HG03460 (cell line): ENCODE data around the gene SLC8A1.

ENCODE experiments used
- ATAC-seq: cut with Tn5 transposase; IDR thresholded peaks from one replicate; pipeline ENCODE4 v1.9.1; 2021; ENCODE audit not compliant: unreplicated experiment

The SLC8A1 gene

DNA sequence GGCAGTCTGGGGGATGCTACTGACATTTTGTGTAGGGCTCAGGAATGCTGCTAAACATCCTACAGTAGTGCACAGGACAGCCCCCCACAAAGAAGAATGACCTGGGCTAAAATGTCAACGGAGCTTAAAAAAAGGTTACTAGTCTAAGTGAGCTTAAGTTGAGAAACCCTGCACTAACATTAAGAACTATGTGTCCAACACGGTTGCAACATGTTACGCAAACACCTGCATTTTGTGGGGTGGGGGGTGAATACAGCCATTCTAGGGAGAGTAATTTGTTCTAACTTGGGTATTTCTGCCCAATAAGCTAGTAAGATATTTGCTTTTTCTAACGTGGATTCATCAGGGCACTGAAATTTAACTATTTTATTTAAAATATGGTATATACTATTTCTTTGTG lies 57.9 kb downstream of the SLC8A1 start:
- ATAC-seq, result no peak

DNA sequence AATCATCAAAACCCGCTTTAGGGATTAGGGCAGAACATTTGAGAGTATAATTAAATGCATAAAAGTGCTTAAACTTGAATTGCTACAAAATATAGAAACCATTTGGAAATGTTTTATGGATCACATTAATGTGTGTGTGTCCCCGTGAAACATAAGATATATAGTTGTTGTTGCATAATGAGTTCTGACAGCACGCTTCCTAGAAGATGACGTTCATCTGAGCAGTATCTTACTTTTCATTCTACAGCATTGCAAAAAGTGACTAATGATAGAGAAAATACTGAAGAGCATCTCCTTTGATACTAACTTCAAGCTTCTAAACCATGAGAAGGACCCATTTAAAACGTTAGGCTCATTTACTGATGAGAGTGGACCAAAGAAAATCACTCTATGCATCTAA lies 63.7 kb downstream of the SLC8A1 start:
- no peak for ATAC-seq

DNA sequence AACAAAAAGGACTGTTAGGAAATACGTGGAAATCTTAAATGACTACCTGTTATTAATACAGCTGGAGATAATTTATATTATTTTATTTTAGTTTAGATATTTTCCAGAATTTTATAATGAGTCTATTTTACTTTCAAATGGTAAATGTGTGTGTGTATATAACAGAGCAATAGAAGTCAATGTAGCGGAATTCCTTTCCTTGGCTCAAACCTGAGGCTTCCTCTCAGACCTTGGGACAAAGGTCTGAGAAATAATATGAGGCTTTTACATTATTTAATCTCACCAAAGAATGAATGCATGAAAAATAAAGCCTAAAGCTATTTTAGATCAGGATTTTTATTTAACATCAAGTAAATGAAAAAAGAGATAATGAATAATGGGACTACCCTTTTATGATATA lies 65.7 kb downstream of the SLC8A1 start:
- no peak for ATAC-seq

DNA sequence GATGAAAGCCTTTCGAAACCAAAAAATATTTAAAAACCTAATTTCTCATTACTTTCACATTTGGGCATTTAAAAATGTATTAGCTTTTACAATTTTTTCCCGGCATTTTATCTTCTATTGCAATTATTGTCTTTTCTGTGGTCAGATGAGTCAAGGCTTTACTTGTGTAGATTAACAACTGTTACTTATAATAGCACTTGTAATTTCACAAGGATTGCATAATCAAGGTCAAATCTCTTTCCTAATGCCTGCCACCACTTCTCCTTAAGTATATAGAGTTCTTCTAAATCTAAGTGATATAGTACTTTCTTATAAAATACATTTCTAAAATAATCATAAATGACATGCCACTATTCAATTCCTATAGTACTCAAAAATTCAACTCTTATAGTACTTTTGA lies 67.2 kb downstream of the SLC8A1 start:
- no peak for ATAC-seq

DNA sequence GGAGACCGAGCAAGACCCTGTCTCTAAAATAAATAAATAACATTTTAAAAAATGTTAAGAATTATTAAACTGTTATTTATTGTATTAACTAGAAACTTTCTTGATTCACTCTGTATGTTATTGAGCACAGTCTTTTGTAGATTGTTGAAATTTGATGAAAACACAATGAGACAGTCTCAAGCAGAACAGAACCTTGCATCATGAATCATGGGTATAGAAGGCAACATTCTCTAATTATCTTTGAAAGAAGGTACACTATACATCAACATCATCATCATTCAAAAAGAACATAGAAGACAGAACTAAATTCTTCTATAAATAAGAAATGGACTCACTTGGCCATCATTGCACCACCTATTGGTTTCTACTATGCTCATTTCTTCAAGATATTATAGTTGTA lies 67.7 kb downstream of the SLC8A1 start:
- no peak for ATAC-seq

DNA sequence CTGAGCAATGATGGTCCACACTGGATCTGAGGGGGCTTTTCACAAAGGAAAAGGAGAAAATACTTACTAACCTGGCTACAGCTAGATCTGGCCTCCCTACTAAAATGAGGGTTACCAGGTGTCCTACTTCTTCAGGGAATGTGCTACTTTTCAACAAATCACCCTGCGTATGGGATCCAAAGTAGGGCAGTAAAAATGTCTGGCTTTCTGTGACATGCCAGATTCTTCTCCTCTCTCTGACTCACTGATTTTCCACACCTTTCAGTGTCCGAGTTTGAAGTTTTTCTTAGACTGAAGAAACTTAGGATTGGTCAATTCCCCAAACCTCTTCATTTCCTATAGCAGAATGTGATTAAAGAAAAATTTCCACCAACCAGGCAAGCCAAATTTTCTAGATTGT lies 71.2 kb downstream of the SLC8A1 start:
- ATAC-seq, result no peak

DNA sequence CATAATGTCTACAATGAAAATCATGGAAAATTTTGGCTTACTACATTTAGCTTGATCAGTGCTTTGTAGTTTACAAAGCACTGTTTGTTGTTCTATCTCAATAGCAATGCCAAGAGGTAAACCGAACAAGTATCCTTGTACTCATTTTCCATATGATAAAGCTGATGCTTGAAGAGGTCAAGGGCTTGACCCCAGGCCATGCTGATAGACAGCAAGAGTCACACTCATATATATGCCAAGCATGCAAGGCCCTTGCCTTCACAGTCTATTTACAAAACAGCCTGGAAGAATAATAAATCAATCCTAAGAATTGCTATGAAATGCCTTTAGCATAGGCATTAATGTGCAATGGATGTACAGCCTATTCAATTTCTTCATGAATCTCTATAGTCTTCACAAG lies 71.8 kb downstream of the SLC8A1 start:
- no peak for ATAC-seq

DNA sequence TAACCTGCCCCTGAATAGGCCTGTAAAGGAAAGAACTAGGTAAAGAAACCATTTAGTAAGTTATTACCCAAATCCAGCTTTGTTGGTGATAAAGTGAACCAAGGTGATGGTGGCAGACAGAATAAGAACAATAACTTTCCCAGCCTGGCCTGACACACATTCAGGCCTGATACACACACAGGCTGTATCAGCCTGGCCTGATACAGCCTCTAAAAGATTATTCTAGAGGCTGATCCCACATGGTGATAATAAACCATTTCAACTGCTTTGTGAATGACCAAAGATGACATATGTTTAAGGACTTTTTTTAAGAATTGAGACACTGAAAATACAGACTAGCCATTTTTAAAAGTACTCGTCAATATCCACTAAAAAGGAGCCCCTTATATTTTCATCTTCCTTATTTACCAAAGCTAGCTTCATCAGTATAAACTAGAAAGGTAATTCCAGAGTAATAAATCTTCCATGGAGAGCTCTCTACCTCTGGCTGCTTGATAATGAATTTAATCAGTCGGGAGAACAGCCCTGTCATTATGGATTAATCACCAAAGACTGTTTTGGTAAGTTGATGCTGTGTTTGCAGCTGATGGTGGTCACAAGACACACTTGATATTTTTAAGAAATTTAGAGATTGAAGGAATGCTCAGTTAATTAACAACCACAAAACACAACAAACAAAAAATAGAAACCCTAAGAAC lies 77.2 kb downstream of the SLC8A1 start:
- no peak for ATAC-seq

DNA sequence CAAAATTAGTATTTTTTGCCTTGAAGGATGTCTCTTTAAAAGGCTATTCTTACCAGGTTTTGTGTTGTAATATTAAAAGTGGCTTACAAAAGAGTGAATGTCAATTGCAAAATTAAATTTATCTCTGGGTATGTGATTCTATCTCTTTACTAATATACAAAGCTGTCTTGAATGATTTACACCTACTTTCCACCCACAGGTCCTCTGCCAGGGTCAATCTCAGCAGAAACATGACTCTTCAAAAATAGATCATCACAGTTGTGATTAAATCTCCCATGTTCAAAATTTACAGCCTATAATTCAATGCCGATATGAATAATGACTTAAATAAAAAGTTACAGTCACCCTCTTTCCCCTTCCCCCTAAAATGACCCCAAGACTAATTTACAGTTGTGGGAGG lies 78.8 kb downstream of the SLC8A1 start:
- ATAC-seq, result no peak

DNA sequence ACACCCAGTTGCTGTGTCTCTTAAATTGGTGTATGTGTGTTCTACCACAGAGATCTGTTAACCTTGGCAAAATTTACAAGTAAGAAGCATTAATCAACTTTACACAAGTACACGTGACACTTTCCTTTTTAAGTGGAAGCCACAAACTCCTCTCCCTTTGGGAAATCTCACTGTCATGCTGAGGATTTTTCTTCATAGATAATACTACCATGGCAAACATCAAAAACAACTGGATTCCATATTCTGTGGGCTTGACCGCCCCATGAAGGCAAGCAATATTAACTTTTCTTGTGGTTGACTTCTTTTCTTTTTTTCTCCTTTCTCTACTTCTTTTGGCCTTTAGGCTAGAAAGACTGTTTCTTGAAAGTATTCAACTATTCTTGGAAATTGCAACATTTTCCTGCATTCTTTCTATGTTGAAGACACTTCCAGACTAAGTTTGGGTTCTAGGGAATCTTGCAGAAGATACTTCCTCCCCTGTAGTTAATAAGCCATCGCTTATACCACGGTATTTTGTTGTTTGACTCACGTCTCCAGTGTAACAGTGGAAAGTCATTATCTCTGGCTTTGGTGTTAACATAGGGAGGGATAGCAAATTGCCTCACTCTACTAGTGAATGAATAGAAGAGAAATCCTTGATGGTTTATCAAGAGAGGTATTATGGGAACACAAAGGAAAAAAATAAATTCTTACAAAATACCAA lies 79.5 kb downstream of the SLC8A1 start:
- ATAC-seq, result no peak

DNA sequence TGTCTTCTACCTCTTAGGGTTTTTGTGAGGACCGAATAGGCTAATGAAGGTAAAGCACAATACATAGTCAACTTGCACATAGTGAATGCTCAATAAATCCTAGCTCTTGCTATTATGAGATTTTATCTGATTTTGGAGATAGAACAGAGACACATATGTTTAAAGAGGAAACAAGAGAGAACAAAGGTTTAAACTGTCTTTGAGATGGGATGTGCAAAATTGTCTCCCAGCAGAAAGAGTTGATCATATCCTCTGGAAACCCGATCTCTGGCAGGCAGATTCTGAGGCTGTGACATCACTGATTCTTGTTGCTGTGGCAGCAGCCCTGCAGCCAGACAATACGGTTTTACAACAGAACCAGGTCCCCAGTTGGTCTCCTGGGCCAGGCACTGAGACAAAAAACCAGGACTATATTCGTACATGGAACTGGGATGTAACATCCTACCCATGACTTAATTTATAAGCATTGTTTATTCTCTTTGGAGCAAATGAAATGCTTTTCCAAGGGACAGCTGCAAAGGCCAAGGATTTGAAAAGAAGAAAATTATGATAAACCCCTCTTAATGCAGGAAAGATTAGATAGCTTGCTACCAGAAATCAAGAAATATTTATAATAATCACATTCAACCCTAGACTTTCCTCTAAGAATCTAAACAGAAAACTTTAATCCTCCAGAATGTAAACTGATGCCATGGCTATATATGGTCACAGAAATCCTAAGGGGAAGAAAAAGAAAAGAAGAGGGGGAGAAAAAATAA lies 80.2 kb downstream of the SLC8A1 start:
- ATAC-seq, result no peak

DNA sequence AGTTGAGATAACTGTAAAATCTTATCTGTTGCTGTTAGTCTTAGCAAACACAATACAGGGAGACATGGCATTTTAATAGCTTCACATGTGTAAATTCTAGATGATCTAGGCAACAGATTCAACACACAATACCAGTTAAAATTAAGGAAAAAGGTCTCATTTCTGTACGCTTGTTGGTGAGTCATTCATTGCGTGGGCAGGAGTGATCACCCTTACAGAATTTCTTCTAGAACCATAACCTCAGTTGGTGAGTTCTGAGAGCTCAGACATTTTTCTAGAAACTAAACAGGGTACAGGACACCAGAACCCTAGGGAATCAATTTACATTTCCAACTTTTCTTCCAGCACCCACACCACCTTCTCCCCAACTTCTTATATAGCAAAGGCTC lies 81.9 kb downstream of the SLC8A1 start:
- no peak for ATAC-seq

DNA sequence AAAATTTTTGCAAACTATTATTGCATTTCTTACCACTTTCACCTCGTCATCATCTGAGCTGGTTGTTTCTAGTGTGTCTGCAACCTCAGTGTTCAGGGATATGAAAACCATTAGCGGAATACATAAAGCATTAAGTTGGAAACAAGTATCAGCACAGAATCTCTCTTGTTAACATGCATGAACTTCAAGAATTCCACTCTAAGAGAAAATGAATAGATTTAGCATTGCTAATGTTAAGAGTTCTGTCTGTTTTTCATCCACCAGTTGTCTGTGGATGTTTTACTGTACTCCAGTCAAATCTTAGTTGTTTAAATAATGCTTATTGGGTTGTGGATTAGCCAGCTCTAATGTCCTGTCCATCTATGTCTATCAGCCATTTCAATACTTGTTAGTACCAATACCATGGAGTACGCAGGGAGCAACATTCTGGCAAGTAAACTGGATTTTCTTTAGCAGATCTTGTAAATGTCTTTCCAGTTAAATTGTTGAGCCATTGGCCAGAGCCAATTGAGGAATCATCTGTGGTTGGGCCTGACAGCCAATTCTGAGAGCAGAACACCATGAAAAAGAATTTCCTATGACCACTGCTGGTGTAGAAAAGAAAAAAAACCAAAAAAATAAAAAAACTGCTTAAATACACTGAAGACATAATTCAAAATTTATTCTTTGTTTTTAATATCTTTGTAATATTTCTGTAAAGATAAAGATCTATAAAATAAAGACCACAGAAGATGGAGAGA lies 82.5 kb downstream of the SLC8A1 start:
- no peak for ATAC-seq

DNA sequence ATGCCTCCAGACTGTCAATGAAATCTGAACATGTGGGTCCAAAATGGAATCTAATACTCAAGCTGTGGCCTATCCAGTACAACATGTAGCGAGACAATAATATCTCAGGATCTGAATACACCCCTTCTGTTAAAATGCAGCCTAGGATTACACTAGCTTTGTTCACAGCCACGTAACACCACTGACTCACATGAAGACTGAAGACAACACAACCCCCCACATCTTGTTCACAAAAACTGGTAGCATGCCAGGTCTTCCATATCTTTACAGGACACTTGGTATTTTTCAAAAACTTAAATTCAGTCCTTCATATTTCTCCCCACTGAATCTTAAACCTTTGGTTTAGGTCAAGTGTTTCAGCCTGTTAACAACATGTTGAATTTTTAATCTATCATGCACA lies 84.2 kb downstream of the SLC8A1 start:
- no peak for ATAC-seq

DNA sequence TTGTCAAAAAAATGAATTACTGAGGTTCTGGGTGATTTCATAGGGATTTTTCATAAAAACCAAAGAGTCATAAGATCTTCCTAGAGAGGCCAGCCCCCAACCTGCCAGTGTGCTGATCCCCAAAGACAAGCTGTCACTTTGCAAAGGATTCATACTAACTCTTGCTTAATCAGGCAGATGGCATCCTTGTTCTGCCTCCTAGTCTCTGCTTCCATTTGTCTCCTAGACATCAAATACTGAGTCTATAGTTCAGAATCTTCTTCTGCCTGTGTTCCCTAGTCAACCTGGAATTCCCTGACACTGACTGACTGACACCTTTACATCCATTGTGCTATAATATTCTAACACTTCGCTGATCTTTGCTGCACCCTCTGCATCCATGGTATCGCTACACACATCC lies 84.9 kb downstream of the SLC8A1 start:
- no peak for ATAC-seq

DNA sequence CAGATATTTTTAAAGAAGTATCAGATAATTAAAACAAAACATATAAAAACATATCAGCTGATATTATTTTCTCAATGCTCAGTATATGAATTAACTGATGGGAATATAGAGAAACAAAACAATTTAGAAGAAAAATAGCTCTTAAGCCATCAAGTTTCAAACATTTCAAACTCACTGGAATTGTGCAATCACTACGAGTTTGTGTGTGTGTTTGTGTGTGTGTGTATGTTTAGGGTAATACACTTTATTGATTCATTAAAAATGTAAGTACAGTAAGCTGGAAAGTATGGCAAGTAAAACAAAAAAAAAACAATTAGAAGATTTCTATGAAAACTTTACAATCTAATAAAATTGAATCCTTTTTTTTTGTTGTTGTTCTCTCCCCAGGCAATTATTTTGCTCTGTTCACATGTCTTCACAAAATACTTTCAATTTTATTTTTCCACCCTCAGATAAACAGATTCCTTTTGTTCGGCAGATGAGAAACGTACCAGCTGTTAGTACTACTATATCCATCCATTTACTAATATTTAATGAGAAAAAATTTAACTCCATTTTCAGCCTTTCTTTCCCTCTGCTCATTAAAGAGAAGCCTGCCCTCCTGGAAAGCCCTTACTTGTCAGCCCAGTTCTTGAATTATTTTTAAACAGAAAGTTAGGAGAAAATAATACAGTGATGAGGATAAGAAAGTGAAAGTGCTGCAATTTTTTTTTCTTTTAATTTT lies 87.6 kb downstream of the SLC8A1 start:
- no peak for ATAC-seq

DNA sequence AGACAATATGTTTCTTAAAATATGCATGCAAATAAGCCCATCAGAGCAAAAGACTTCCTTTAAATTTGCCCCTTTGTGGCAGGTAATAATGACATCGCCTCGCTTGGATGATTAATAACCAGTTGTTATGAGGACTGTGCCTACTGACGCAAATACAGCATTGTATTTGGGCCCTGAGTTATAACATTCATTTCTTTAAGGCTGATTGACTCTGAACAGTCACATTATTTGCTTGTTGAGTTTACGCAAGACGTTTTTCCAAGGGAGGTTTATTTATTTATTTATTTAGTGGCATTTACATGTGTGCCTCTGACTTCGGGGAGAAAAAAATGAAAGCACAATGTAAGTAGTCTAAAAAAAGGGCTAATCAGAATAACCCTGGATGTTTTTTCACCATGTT lies 88.3 kb downstream of the SLC8A1 start:
- ATAC-seq, result no peak

DNA sequence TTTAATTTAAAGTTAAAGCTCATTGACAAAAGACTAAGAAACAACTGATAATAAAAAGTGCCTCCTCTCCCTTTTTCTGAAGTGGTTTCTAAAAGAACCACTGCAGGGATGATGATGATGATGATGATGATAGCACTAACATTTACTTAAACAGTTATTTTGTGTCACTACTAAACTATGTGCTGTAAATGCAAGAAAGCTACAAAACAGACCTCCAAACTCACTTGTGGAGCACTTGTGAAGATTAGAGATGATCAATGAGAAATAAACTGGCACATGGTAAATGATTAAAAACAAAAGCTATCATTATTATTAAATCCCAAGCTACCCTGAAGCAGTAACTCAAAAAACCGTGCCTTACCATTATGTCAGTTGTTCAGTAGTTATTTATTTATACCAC lies 88.7 kb downstream of the SLC8A1 start:
- ATAC-seq, result no peak

DNA sequence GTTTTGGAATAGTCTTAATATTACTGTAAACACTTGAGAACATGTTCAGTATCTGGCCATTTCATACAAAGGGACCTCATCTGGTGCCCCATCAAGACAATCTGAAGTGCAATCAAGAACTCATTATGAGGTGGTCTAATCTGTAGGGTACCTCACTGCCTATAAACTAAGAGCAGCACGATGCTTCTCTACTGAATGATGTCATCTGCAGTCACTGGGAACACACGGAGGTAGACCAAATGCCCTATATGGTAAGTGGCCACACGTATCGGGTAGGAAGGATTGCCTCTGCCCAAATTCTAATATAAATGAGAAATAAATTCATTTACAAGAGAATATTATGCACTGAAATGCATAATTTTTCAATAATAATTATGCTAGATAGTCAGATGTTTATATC lies 90.4 kb downstream of the SLC8A1 start:
- ATAC-seq, result no peak

DNA sequence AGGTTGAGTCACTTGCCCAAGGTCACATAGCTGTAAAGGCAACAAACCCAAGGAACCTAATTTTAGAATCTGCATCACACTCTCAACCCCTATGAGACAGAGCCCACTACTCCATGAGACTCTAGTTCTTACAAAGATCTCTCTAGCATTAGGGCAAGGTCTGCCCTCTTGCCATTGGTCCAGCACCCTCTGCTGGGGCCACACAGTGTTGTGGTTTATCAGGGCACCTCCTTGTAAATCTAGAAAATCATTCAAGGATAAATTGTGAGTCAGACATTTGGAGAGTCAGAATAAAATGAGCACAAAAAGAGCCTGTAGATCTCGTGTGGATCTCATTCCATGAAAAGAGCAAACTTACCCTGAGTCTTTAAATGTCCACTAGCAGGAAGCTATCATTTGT lies 91.2 kb downstream of the SLC8A1 start:
- no peak for ATAC-seq

DNA sequence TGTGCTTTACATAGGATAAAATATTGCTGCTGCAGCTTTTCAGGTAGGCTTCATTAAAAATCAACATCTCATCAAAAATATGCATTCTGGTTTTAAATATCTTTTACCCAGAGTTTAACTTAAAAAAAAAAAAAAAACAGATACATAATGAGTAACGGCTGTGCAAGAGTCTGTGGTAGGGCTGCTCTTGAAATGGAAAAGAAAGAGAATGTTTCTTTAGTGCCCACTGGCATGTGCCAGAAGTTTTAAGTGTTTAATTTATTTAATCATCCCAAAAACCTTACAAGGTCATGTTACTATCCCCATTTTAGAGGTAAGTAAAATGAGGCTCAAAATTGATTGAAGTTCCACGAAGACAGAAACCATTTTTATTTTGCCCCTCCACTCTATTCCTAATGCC lies 92.1 kb downstream of the SLC8A1 start:
- no peak for ATAC-seq
